ENCODE results near the gene BST1. TPM values are rescaled to one million over a fixed set of nuclear protein-coding genes. Genes with fewer than 3 reads are reported as not detected.

The BST1 gene
- total and polyA plus RNA-seq, 2 of the 8 experiments (the other 6 are each of a cell fraction or from before 2014, with no cell fraction given): 0.52 to 0.54 TPM

DNA sequence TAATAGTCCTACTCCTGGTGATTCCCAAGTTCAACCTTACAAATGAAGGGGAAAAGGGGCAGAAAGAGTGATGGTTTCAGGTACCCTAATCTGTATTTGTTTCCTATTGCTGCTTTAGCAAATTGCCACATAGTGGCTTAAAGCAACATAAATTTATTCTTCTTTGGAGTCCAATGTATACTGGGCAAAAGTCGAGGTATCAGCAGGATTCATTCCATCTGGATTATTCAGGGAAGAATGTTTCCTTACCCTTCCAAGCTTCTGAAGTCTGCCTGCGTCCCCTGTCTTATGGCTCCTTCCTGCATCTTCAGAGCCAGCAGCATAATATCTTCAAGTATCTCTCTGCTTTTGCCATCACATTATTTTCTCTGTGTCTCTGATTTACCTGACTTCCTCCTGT is 10.3 kb upstream of the BST1 start (continued):
- TF ChIP-seq JUN (IDR thresholded peaks at IDR 0.05; ENCODE audit: low read depth, low read length) (no peak), SIN3A (conservative IDR thresholded peaks at IDR 0.05 in 1 of 2, IDR thresholded peaks at IDR 0.05 in 1 of 2; ENCODE audit: low read depth in 1 of 2, low read length in 2 of 2) (no peak), TAF1 (IDR thresholded peaks at IDR 0.05; ENCODE audit: low read depth, low read length) (no peak), JUND (IDR thresholded peaks at IDR 0.05; ENCODE audit: low read length) (no peak), SP1 (IDR thresholded peaks at IDR 0.05; ENCODE audit: low read depth, low read length) (no peak), KDM1A (IDR thresholded peaks at IDR 0.05; ENCODE audit: borderline replicate concordance, low read length) (no peak), HDAC2 (IDR thresholded peaks at IDR 0.05; ENCODE audit: borderline replicate concordance in 1 of 2, low read depth in 2 of 2, low read length in 2 of 2) (no peak)
- TF ChIP-seq, protein P1, sequence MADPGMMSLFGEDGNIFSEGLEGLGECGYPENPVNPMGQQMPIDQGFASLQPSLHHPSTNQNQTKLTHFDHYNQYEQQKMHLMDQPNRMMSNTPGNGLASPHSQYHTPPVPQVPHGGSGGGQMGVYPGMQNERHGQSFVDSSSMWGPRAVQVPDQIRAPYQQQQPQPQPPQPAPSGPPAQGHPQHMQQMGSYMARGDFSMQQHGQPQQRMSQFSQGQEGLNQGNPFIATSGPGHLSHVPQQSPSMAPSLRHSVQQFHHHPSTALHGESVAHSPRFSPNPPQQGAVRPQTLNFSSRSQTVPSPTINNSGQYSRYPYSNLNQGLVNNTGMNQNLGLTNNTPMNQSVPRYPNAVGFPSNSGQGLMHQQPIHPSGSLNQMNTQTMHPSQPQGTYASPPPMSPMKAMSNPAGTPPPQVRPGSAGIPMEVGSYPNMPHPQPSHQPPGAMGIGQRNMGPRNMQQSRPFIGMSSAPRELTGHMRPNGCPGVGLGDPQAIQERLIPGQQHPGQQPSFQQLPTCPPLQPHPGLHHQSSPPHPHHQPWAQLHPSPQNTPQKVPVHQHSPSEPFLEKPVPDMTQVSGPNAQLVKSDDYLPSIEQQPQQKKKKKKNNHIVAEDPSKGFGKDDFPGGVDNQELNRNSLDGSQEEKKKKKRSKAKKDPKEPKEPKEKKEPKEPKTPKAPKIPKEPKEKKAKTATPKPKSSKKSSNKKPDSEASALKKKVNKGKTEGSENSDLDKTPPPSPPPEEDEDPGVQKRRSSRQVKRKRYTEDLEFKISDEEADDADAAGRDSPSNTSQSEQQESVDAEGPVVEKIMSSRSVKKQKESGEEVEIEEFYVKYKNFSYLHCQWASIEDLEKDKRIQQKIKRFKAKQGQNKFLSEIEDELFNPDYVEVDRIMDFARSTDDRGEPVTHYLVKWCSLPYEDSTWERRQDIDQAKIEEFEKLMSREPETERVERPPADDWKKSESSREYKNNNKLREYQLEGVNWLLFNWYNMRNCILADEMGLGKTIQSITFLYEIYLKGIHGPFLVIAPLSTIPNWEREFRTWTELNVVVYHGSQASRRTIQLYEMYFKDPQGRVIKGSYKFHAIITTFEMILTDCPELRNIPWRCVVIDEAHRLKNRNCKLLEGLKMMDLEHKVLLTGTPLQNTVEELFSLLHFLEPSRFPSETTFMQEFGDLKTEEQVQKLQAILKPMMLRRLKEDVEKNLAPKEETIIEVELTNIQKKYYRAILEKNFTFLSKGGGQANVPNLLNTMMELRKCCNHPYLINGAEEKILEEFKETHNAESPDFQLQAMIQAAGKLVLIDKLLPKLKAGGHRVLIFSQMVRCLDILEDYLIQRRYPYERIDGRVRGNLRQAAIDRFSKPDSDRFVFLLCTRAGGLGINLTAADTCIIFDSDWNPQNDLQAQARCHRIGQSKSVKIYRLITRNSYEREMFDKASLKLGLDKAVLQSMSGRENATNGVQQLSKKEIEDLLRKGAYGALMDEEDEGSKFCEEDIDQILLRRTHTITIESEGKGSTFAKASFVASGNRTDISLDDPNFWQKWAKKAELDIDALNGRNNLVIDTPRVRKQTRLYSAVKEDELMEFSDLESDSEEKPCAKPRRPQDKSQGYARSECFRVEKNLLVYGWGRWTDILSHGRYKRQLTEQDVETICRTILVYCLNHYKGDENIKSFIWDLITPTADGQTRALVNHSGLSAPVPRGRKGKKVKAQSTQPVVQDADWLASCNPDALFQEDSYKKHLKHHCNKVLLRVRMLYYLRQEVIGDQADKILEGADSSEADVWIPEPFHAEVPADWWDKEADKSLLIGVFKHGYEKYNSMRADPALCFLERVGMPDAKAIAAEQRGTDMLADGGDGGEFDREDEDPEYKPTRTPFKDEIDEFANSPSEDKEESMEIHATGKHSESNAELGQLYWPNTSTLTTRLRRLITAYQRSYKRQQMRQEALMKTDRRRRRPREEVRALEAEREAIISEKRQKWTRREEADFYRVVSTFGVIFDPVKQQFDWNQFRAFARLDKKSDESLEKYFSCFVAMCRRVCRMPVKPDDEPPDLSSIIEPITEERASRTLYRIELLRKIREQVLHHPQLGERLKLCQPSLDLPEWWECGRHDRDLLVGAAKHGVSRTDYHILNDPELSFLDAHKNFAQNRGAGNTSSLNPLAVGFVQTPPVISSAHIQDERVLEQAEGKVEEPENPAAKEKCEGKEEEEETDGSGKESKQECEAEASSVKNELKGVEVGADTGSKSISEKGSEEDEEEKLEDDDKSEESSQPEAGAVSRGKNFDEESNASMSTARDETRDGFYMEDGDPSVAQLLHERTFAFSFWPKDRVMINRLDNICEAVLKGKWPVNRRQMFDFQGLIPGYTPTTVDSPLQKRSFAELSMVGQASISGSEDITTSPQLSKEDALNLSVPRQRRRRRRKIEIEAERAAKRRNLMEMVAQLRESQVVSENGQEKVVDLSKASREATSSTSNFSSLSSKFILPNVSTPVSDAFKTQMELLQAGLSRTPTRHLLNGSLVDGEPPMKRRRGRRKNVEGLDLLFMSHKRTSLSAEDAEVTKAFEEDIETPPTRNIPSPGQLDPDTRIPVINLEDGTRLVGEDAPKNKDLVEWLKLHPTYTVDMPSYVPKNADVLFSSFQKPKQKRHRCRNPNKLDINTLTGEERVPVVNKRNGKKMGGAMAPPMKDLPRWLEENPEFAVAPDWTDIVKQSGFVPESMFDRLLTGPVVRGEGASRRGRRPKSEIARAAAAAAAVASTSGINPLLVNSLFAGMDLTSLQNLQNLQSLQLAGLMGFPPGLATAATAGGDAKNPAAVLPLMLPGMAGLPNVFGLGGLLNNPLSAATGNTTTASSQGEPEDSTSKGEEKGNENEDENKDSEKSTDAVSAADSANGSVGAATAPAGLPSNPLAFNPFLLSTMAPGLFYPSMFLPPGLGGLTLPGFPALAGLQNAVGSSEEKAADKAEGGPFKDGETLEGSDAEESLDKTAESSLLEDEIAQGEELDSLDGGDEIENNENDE (IDR thresholded peaks at IDR 0.05; ENCODE audit: insufficient replicate concordance, low read length): no peak
